Tibial artery (tissue), 4 donors: ENCODE results near the gene SFT2D1.
"Not testable (repeated sequence)": the region's sequence is repeated elsewhere in the genome, so short reads cannot be mapped to it uniquely, and the experiment has no call there.

Experiments used
- DNase-seq, 2 donors: peaks; one replicate each; pipeline ENCODE4 v3.0.0-alpha.2; 2019
- H3K27ac ChIP-seq, 2 donors: fragments of 200-600 bp; sonication (generic) in 1 of 2; 1 replicate in 1 of 2; 2 replicates in 1 of 2; pipeline ENCODE4 v1.5.1; 2018 to 2019; ENCODE audit warnings: mild to moderate bottlenecking in 1 of 2
- H3K27me3 ChIP-seq, 2 donors: fragments of 200-600 bp; sonication (generic) in 1 of 2; one replicate each; pipeline versions ENCODE4 v1.5.1 to v1.6.0; 2016 to 2019
- H3K36me3 ChIP-seq, 3 donors: fragments of 200-600 bp; sonication (generic) in 2 of 3; one replicate each; pipeline ENCODE4 v1.5.1; 2016 to 2019; ENCODE audit warnings: mild to moderate bottlenecking in 2 of 3
- H3K4me1 ChIP-seq, 4 donors: fragments of 200-600 bp; sonication (generic) in 2 of 4; 1 replicate in 3 of 4; 2 replicates in 1 of 4; pipeline ENCODE4 v1.5.1; 2016 to 2019
- H3K4me3 ChIP-seq, 2 donors: fragments of 200-600 bp; sonication (generic) in 1 of 2; 1 replicate in 1 of 2; 2 replicates in 1 of 2; pipeline ENCODE4 v1.5.1; 2018 to 2019; ENCODE audit warnings: mild to moderate bottlenecking in 2 of 2
- H3K9me3 ChIP-seq, 3 donors: fragments of 200-600 bp; sonication (generic) in 1 of 3; one replicate each; pipeline ENCODE4 v1.5.1; 2016 to 2019
- intact Hi-C: fragments of 100-400 bp; cut with DNase I; formaldehyde crosslinking; loops from one replicate; pipeline ENCODE4 v1.15.0; 2023; ENCODE audit warnings: low total_unique reads
- TF ChIP-seq, protein P1 (sequence below), 2 experiments: fragments of 200-600 bp in 1 of 2; fragments of 450-650 bp in 1 of 2; IDR thresholded peaks; one replicate each; pipeline ENCODE4 v1.5.1; 2017 to 2019; ENCODE audit warnings: antibody characterized with exemption in 2 of 2, mild to moderate bottlenecking in 1 of 2, moderate library complexity in 1 of 2

The SFT2D1 gene

DNA sequence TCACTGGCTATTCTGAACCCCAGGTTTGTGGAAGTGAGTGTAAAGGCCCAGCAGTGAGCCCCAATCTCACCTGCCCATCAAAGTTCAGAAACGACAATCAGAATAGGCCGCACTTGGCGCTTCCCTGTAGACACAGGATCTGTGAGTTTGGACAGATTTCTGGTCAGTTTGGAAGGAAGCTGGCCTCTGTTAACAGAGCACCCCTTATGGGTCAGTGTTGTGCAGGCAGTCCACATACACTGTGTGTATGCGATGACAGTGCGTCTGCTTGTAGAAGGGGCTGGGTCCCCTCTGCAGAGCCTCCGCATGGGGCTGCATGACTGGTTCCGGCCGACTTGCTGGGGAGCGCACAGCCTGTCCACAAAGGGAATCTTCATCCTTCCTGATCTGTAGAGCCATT, 43.8 kb upstream of the SFT2D1 start:
- H3K9me3 ChIP-seq = no peaks in the 10 kb centered on the region
- H3K36me3 ChIP-seq = no peaks in the 10 kb centered on the region
- intact Hi-C loops = no loop called here
- no peak for DNase-seq
- H3K4me1 ChIP-seq = peaks cover 0 to 13% (median 8%) of the 10 kb centered on the region in 4 donors
- peaks cover 0 to 3% of the 10 kb centered on the region in 2 donors for H3K27me3 ChIP-seq
- no peak overlapping the region for H3K4me3 ChIP-seq
- TF ChIP-seq, protein P1, sequence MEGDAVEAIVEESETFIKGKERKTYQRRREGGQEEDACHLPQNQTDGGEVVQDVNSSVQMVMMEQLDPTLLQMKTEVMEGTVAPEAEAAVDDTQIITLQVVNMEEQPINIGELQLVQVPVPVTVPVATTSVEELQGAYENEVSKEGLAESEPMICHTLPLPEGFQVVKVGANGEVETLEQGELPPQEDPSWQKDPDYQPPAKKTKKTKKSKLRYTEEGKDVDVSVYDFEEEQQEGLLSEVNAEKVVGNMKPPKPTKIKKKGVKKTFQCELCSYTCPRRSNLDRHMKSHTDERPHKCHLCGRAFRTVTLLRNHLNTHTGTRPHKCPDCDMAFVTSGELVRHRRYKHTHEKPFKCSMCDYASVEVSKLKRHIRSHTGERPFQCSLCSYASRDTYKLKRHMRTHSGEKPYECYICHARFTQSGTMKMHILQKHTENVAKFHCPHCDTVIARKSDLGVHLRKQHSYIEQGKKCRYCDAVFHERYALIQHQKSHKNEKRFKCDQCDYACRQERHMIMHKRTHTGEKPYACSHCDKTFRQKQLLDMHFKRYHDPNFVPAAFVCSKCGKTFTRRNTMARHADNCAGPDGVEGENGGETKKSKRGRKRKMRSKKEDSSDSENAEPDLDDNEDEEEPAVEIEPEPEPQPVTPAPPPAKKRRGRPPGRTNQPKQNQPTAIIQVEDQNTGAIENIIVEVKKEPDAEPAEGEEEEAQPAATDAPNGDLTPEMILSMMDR (IDR thresholded peaks at IDR 0.05) = no peak
- no peak overlapping the region for H3K27ac ChIP-seq

DNA sequence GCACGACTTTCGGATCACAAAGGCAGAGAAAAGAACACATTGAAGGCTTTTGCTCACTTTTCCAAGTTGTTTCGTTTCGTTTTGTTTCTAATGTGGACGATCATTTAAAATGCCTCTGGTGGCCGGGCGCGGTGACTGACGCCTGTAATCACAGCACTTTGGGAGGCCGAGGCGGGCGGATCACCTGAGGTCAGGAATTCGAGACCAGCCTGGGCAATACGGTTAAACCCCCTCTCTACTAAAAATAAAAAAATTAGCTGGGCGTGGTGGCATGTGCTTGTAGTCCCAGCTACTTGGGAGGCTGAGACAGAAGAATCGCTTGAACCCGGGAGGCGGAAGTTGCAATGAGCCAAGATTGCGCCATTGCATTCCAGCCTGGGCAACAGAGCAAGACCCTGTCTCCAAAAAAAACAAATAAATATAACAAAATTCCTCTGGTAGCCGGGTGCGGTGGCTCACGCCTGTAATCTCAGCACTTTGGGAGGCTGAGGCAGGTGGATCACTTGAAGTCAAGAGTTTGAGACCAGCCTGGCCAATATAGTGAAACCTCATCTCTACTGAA, 41.5 kb upstream of the SFT2D1 start:
- DNase-seq = peak in 1 of 2 donors; percentile 34
- peaks cover 0 to 33% (median 20%) of the 10 kb centered on the region in 4 donors for H3K4me1 ChIP-seq
- H3K27ac ChIP-seq = peak overlapping the region; percentile 92 to 94
- not testable (repeated sequence) for H3K27me3 ChIP-seq, H3K9me3 ChIP-seq, H3K36me3 ChIP-seq
- intact Hi-C loops = loop anchor here (5.0 kb wide), 2 partner anchors 42 to 243 kb away; partner anchors contain the start of genes RPS6KA2 and SFT2D1
- TF ChIP-seq, protein P1 (IDR thresholded peaks at IDR 0.05) = peak; percentile 15 to 34
- peak overlapping the region; percentile 93 to 96 for H3K4me3 ChIP-seq

DNA sequence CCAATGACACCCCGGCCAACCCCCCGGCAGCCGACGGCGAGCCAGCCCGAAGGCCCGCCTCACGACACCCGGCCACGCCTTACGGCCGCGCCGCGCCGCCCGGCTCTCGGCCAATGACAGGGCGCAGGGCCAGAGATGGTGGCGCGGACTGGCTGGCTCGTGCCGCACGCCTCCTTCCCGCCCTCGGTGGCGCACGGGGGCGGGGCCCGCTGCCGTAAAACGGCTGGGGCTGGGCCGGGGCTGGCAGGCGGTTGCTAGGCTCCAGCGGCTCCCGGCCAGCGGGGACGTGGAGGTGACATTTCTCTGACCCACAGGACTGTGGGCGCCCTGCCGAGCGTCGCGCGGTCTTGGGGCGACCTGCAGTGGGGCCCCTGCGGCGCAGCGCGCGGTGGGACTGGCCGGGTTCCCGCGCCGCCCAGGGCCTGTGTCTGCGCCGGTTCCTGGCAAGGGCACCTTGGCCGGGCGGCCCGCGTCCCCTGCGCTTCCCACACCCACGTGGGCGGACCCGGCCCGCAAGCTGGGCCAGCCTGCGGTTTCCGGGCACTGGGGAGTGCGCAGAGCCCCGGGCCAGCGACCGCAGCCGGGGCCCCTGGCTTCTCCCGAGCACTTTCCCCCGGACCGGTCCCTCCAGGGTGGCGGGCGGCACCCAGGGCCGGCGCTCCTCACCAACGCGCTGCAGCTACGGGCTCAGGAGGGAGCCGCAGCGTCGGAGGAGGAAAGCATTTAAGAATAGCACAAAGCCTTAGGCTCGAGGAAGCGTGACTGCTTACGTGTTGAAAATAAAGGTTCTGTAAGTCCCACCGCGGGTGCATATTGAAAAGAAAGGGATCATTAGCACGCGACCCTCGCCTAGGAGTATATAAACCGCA, 40.8 kb upstream of the SFT2D1 start, which contains the start of gene MPC1:
Gene MPC1, minus strand, starts transcription at position 8 of the 869 bp plus-strand sequence. CDS start 64 bp downstream, outside the sequence.
- Histone ChIP-seq H3K27me3 (no peaks in the 10 kb centered on the region), H3K36me3 (no peaks in the 10 kb centered on the region), H3K4me3 (peak within 1 kb of the TSS; percentile 93 to 96), H3K4me1 (peaks cover 0 to 33% (median 20%) of the 10 kb centered on the region in 4 donors), H3K27ac (peak within 1 kb of the TSS; percentile 92 to 94), H3K9me3 (no peaks in the 10 kb centered on the region)
- intact Hi-C loops = loop anchor here (5.0 kb wide), 2 partner anchors 41 to 244 kb away; partner anchors contain the start of genes RPS6KA2 and SFT2D1
- TF ChIP-seq, protein P1 (IDR thresholded peaks at IDR 0.05) = no peak
- peak; percentile 94 to 98 for DNase-seq

DNA sequence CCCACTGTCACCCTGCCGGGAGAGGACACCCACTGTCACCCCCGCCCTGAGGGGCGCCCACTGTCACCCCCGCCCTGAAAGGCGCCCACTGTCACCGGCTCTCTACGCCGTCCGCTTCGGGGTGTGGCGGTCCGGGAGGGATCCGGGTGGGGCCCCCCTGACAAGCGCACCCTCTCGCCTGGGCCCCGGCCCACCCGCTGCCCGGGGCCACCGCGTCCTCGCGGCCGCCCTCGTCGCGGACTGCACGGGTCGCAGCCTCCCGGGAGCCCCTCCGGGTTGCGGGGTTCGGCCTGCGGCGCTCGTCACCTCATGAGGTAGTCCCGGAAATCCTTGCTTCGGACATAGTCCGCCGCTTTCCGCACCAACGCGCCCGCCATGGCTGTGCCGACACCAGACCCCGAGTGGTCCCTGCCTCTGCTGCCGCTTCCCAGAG, 40.2 kb upstream of the SFT2D1 start:
- H3K4me3 ChIP-seq = peak overlapping the region; percentile 93 to 96
- H3K9me3 ChIP-seq = no peaks in the 10 kb centered on the region
- no peaks in the 10 kb centered on the region for H3K36me3 ChIP-seq
- peak overlapping the region; percentile 92 to 94 for H3K27ac ChIP-seq
- H3K27me3 ChIP-seq = no peaks in the 10 kb centered on the region
- TF ChIP-seq, protein P1 (IDR thresholded peaks at IDR 0.05) = no peak
- intact Hi-C loops = loop anchor here (5.0 kb wide), 2 partner anchors 40 to 245 kb away; partner anchors contain the start of genes RPS6KA2 and SFT2D1
- DNase-seq = no peak
- H3K4me1 ChIP-seq = peaks cover 0 to 33% (median 20%) of the 10 kb centered on the region in 4 donors

DNA sequence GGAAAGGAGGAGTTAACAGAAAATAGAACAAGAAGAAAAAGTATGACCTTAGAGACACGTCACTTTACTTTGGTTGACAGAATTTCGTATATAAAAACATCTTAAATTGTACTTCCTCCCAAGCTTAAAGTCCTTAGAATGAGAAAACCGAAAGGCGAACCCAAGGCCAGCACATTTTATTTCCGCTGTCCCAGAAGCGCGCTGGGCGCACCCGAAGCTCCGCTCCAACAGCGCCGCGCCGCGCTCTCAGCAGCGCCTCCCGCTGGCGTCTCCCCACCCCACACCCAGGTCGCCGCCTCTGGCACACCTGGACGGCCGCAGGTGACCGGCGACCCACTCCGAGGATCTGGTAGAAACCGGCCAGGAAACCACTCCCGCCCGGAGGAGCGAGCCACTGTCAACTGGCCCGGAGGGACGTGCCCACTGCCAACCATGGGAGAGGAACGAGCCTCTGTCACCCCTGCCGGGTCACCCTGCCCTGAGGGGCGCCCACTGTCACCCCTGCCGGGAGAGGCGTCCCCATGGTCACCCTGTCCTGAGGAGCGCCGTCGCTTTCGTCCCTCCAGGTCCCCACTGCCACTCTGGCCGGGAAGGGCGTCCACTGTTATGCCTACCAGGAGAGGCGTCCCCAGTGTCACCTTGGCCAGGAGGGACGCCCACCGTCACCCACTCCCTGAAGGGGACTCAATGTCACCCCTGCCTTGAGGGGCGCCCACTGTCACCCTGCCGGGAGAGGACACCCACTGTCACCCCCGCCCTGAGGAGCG, 39.6 kb upstream of the SFT2D1 start:
- H3K27ac ChIP-seq = peak overlapping the region; percentile 92 to 94
- H3K9me3 ChIP-seq = no peaks in the 10 kb centered on the region
- DNase-seq = peak; percentile 47 to 76
- intact Hi-C loops = loop anchor here (5.0 kb wide), 2 partner anchors 40 to 245 kb away; partner anchors contain the start of genes RPS6KA2 and SFT2D1
- peak overlapping the region; percentile 93 to 96 for H3K4me3 ChIP-seq
- peaks cover 0 to 33% (median 20%) of the 10 kb centered on the region in 4 donors for H3K4me1 ChIP-seq
- H3K36me3 ChIP-seq = no peaks in the 10 kb centered on the region
- TF ChIP-seq, protein P1 (IDR thresholded peaks at IDR 0.05) = peak; percentile 62 to 74
- H3K27me3 ChIP-seq = no peaks in the 10 kb centered on the region
